ELR (cell line): ENCODE data around the gene MAVS.
A peak's percentile ranks its signal among the peaks of the same experiment; 100 is the strongest.
"Not testable (repeated sequence)": the region's sequence is repeated elsewhere in the genome, so short reads cannot be mapped to it uniquely, and the experiment has no call there.

Experiments
- DNase-seq: peaks from one replicate; pipeline ENCODE4 v3.0.0-alpha.2; 2015; ENCODE audit warnings: low read depth

MAVS gene

GRCh38 chr20:3888622-3889488, 42.2 kb downstream of the MAVS start, which contains the start of gene PANK2:
Gene PANK2 (plus strand): TSS chr20:3889387.
- peak; percentile 99 for DNase-seq

GRCh38 chr20:3889489-3890397, 43.1 kb downstream of the MAVS start:
- peak; percentile 51 for DNase-seq

- DNase-seq = peak; percentile 47
Measured at GRCh38 chr20:3890398-3890751, 43.7 kb downstream of the MAVS start.

GRCh38 chr20:3890999-3891929, 44.6 kb downstream of the MAVS start:
- no peak for DNase-seq

GRCh38 chr20:3894796-3895195, 48.2 kb downstream of the MAVS start:
- no peak for DNase-seq

- no peak for DNase-seq
Measured at GRCh38 chr20:3896302-3896701, 49.7 kb downstream of the MAVS start.

GRCh38 chr20:3896853-3897583, 50.4 kb downstream of the MAVS start:
- DNase-seq = no peak

GRCh38 chr20:3898181-3898580, 51.5 kb downstream of the MAVS start:
- not testable (repeated sequence) for DNase-seq

- DNase-seq = no peak
Measured at GRCh38 chr20:3898639-3899038, 52.0 kb downstream of the MAVS start.

GRCh38 chr20:3900187-3900604, 53.6 kb downstream of the MAVS start:
- DNase-seq = no peak

GRCh38 chr20:3901028-3901705, 54.5 kb downstream of the MAVS start:
- no peak for DNase-seq

GRCh38 chr20:3901706-3902440, 55.2 kb downstream of the MAVS start:
- DNase-seq = no peak

- no peak for DNase-seq
Measured at GRCh38 chr20:3902446-3902845, 55.8 kb downstream of the MAVS start.

GRCh38 chr20:3904224-3904623, 57.6 kb downstream of the MAVS start:
- no peak for DNase-seq

GRCh38 chr20:3904857-3905256, 58.2 kb downstream of the MAVS start:
- no peak for DNase-seq

- DNase-seq = not testable (repeated sequence)
Measured at GRCh38 chr20:3906744-3907721, 60.4 kb downstream of the MAVS start.

GRCh38 chr20:3908667-3909066, 62.0 kb downstream of the MAVS start:
- DNase-seq = no peak

GRCh38 chr20:3909952-3910366, 63.3 kb downstream of the MAVS start:
- DNase-seq = no peak

- DNase-seq = no peak
Measured at GRCh38 chr20:3910853-3911252, 64.2 kb downstream of the MAVS start.
